Suppressor macrophage treated with lipopolysaccharide for 4 hours (primary cell): ENCODE results near the gene CARNS1.

ENCODE experiments used
- DNase-seq: peaks from one replicate; pipeline ENCODE4 v3.0.0-alpha.2; 2020

Gene CARNS1

DNA sequence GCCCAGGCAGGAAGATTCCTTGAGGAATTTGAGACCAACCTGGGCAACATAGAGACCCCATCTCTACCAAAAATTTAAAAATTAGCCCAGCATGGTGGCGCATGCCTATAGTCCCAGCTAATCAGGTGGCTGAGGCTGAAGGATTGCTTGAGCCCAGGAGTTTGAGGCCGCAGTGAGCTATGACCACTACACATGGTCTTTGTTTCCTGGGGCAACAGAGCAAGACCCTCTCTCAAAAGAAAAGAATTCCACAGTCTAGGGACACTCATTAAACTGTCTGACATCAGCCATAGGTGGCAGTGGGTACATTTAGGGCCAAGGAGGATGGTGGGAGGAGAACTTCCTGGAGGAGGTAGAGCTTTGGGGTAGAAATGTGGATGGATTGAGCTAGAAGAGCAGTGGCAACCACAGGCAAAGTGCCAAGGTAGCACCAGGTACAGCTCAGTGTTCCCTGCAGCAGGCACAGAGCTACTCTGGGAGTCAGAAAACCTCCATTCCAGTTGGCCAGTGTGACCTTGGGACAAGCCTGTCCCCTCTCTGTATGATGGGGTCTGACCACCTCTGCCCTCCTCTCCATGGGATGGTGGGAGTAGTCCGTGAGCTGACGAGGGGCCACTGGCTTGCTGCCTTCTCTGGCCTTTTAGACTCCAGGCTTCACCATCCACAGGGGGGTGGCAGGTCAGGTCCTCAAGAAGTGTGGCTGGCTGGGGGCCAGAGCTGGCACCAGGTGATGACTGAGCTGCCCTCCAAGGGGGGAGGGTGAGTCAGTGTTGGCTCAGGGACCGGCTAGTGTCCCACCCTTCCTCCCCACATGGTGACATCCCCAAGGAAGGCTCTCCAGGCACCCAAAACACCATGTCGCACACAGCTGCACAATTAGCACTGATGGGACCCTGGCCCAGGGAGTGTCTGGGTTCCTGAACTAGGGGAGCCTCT lies 38.3 kb upstream of the CARNS1 start:
- no peak for DNase-seq

DNA sequence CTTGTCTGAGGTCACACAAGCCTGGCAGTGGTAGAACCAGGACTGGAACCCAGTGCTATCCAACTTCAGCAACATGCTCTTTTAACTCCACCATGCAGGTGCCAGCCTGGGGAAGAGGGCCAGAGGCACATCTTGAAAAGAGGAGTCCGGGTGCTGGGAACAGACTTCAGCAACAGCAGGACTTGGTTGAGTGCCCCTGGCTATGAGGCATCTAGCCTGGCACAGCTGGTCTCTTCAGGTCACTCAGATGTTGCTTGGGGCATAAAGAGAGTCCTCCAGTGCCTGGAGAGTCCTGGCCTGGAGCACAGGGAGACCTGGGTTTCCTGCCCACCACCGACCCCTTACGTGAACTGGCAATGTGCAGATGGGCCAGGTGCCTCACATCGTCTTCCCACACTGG lies 36.9 kb upstream of the CARNS1 start:
- DNase-seq: no peak

- peak; percentile 53 for DNase-seq
Observed at GRCh38 chr11:67379061-67380058, 36.1 kb upstream of the CARNS1 start.

DNA sequence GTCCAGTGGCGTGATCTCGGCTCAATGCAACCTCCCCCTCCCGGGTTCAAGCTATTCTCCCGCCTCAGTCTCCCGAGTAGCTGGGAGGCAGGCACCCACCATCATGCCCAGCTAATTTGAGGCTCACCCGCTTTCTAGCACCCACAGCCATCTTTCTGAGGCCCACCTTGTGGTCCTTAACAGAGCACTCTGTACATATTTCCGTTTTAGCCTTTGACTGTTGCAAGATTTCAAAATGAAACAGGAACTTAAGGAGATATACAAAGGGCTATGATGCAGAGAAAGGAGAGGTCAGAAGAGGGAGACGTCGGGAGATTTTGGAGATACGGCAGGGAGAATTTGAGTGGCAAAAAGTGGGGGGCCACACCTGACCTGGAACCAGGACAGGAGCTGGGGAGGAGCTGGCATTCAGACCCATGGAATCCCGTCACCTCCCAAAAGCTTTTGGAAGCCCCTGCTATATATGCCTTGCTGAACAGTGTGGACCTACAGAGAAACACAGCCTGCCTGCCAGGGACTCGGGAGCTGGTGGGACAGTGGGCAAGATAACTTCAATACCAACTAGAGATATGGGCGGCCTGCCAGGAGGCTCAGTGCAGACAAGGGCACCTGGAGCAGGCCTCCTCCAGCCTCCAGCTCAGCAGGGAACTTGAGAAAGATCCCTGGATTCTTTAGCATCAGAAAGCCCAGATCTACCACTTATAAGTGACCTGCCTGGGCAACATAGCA lies 34.1 kb upstream of the CARNS1 start:
- DNase-seq: peak; percentile 79

- DNase-seq: peak; percentile 88
Observed at GRCh38 chr11:67382276-67383136, 33.0 kb upstream of the CARNS1 start.

GRCh38 chr11:67384851-67385366 lies 30.6 kb upstream of the CARNS1 start:
- peak; percentile 44 for DNase-seq

GRCh38 chr11:67387069-67387468 lies 28.4 kb upstream of the CARNS1 start:
- DNase-seq: peak; percentile 46

- DNase-seq: no peak
Observed at GRCh38 chr11:67387518-67387917, 28.0 kb upstream of the CARNS1 start.

DNA sequence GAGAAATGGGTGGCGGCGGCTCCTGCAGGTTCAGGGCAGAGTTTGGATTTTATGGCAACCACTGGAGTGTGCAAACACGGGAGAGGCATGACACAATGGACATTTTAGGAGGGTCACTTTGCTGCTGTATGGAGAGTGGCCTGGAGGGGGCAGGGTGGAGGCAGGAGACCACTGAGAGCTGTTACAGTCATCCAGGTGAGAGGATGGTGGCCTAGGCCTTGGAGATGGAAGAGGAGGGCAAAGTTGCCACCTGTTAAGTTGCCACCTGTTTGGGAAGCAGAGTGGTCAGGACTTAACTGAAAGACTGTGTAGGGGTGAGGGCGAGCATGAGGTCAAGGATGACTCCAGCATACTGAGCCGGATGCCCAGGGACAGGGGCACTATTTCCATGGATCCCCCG lies 26.0 kb upstream of the CARNS1 start:
- no peak for DNase-seq

GRCh38 chr11:67390947-67391303 lies 24.6 kb upstream of the CARNS1 start:
- DNase-seq: no peak

- peak; percentile 98 for DNase-seq
Observed at GRCh38 chr11:67391304-67392182, 23.9 kb upstream of the CARNS1 start, which contains the start of gene RAD9A. RAD9A (plus strand) TSS chr11:67391986; CDS start chr11:67392045, 59 bp downstream.

DNA sequence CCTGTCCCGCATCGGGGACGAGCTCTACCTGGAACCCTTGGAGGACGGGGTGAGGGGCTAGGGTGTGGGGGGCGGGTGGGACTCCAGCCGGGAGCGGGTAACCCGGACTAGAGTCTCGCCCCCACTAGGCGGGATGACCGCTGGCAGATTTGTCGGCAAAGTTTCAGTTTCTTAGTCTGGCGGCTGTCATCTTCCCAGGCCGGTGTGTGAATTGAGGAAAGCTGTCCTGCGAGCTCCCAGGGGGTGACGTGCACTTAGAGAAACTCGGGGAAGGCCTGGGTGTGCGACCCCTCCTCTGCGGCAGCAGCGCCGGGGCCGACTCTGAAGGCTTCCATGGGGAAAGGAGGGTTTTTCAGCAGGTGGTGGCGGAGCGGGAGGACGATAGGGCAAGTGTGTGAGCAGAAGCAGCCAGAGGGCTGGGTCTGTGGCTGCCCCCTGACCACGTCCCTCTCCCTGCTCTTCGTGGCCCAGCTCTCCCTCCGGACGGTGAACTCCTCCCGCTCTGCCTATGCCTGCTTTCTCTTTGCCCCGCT lies 23.2 kb upstream of the CARNS1 start:
- peak; percentile 59 for DNase-seq

- no peak for DNase-seq
Observed at GRCh38 chr11:67393437-67393836, 22.0 kb upstream of the CARNS1 start.

- DNase-seq: no peak
Observed at GRCh38 chr11:67393990-67394389, 21.5 kb upstream of the CARNS1 start.

- DNase-seq: no peak
Observed at GRCh38 chr11:67395555-67396258, 19.8 kb upstream of the CARNS1 start.

GRCh38 chr11:67396259-67396581 lies 19.3 kb upstream of the CARNS1 start:
- DNase-seq: no peak

GRCh38 chr11:67396587-67397389 lies 18.7 kb upstream of the CARNS1 start:
- DNase-seq: no peak

DNA sequence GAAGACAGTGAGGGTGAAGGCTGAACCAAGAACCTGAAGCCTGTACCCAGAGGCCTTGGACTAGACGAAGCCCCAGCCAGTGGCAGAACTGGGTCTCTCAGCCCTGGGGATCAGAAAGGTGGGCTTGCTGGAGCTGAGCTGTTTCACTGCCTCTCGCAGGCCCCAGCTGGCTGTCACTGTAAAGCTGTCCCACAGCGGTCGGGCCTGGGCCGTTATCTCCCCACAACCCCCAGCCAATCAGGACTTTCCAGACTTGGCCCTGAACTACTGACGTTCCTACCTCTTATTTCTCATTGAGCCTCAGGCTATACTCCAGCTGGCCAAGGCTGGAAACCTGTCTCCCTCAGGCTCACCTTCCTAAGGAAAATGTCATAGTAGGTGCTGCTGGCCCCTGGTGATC lies 17.9 kb upstream of the CARNS1 start:
- DNase-seq: no peak
